GM12875 (cell line): ENCODE results near the gene ECEL1.
"Not testable (repeated sequence)": the region's sequence is repeated elsewhere in the genome, so short reads cannot be mapped to it uniquely, and the experiment has no call there.

Source experiments
- H3K4me3 ChIP-seq: one replicate; pipeline ENCODE4 v1.5.1; 2011; ENCODE audit warnings: low read depth, low read length, control low read depth
- CTCF ChIP-seq: IDR thresholded peaks from 2 replicates; pipeline ENCODE4 v1.5.1; 2011; ENCODE audit warnings: low read depth, mild to moderate bottlenecking, control low read depth, inconsistent platforms, low read length, moderate library complexity, borderline replicate concordance; ENCODE audit not compliant: insufficient read depth

Gene ECEL1

GRCh38 chr2:232446266-232446777 is 41.3 kb downstream of the ECEL1 start:
- peak; percentile 31; the same call in 1 of the 2 replicates for TF ChIP-seq CTCF
- not testable (repeated sequence) for H3K4me3 ChIP-seq

GRCh38 chr2:232445149-232445885 is 42.3 kb downstream of the ECEL1 start:
- H3K4me3 ChIP-seq: not testable (repeated sequence)

GRCh38 chr2:232444409-232445148 is 43.1 kb downstream of the ECEL1 start:
- H3K4me3 ChIP-seq: no peak overlapping the region
- peak; percentile 92 for TF ChIP-seq CTCF

GRCh38 chr2:232443669-232444408 is 43.8 kb downstream of the ECEL1 start:
- H3K4me3 ChIP-seq: not testable (repeated sequence)

GRCh38 chr2:232443047-232443446 is 44.6 kb downstream of the ECEL1 start:
- not testable (repeated sequence) for H3K4me3 ChIP-seq

GRCh38 chr2:232442431-232442830 is 45.2 kb downstream of the ECEL1 start:
- not testable (repeated sequence) for H3K4me3 ChIP-seq

GRCh38 chr2:232441922-232442321 is 45.7 kb downstream of the ECEL1 start:
- not testable (repeated sequence) for H3K4me3 ChIP-seq

GRCh38 chr2:232441147-232441651 is 46.4 kb downstream of the ECEL1 start:
- TF ChIP-seq CTCF: no peak

GRCh38 chr2:232440220-232441018 is 47.2 kb downstream of the ECEL1 start:
- TF ChIP-seq CTCF: peak; percentile 93
- not testable (repeated sequence) for H3K4me3 ChIP-seq

More at GRCh38 chr2:232441147-232441651, 46.4 kb downstream of the ECEL1 start:
- no peak overlapping the region for H3K4me3 ChIP-seq
